ENCODE measurements around the gene MEI1. TPM values are rescaled to one million over a fixed set of nuclear protein-coding genes. Genes with fewer than 3 reads are reported as not detected.
A peak's percentile ranks its signal among the peaks of the same experiment; 100 is the strongest.
"Not testable (repeated sequence)": the region's sequence is repeated elsewhere in the genome, so short reads cannot be mapped to it uniquely, and the experiment has no call there.

Gene MEI1
- total and polyA plus RNA-seq, 3 donors from 2014 or later, result 43.5 to 103 (median 47.6) TPM

GRCh38 chr22:41834005-41834944 lies 135.0 kb downstream of the MEI1 start:
- Histone ChIP-seq H3K4me3 (peak overlapping the region; percentile 87 to 96), H3K27ac (peak overlapping the region; percentile 98), H3K36me3 (ENCODE audit: low read depth, missing control alignments) (no peaks in the 10 kb centered on the region), H3K9me3 (no peaks in the 10 kb centered on the region), H3K27me3 (no peaks in the 10 kb centered on the region), H3K4me1 (peaks cover 10% of the 10 kb centered on the region)
- DNase-seq, result no peak
- intact Hi-C loops (cut with DNase I; ENCODE audit: low total_unique reads), result no loop called here
- WGBS, 2 donors, result 5 to 6% methylated on average over 14 of the region's 14 CpGs
- TF ChIP-seq POLR2A (IDR thresholded peaks at IDR 0.05), result no peak
- TF ChIP-seq, protein P1, sequence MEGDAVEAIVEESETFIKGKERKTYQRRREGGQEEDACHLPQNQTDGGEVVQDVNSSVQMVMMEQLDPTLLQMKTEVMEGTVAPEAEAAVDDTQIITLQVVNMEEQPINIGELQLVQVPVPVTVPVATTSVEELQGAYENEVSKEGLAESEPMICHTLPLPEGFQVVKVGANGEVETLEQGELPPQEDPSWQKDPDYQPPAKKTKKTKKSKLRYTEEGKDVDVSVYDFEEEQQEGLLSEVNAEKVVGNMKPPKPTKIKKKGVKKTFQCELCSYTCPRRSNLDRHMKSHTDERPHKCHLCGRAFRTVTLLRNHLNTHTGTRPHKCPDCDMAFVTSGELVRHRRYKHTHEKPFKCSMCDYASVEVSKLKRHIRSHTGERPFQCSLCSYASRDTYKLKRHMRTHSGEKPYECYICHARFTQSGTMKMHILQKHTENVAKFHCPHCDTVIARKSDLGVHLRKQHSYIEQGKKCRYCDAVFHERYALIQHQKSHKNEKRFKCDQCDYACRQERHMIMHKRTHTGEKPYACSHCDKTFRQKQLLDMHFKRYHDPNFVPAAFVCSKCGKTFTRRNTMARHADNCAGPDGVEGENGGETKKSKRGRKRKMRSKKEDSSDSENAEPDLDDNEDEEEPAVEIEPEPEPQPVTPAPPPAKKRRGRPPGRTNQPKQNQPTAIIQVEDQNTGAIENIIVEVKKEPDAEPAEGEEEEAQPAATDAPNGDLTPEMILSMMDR (IDR thresholded peaks at IDR 0.05), result no peak

GRCh38 chr22:41835462-41835861 lies 136.2 kb downstream of the MEI1 start:
- 67 to 76% methylated on average over 1 to 8 of the region's 8 CpGs for WGBS, 2 donors

DNA sequence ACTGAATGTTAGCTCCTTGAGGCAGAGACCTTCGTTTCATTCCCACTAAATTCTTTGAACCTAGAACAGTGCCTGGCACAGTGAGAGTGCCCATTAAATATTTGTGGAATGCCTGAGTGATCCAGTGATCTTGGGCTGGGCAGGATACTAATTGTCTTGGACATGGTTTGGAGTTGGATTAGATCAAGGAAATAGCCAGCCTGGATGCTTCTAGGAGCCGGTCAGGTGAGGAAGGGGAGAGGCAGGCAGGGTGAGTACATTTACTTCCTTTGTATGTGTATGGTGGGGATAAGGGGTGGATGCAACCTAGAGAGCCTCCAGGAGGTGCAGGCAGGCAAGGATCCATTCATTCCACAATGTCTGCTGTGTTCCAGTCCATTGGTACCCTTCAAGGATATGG lies 137.2 kb downstream of the MEI1 start:
- Histone ChIP-seq H3K27me3 (no peaks in the 10 kb centered on the region), H3K4me3 (no peak overlapping the region), H3K9me3 (no peaks in the 10 kb centered on the region), H3K36me3 (ENCODE audit: low read depth, missing control alignments) (no peaks in the 10 kb centered on the region), H3K4me1 (peaks cover 18% of the 10 kb centered on the region), H3K27ac (no peak overlapping the region)
- no peak for DNase-seq
- TF ChIP-seq, protein P1 (IDR thresholded peaks at IDR 0.05), result no peak
- no peak for TF ChIP-seq POLR2A (IDR thresholded peaks at IDR 0.05)
- 61 to 73% methylated on average over 2 of the region's 2 CpGs for WGBS, 2 donors
- intact Hi-C loops (cut with DNase I; ENCODE audit: low total_unique reads), result no loop called here

More at GRCh38 chr22:41835462-41835861, 136.2 kb downstream of the MEI1 start:
- H3K27ac ChIP-seq; H3K4me1 ChIP-seq; intact Hi-C loops (cut with DNase I; ENCODE audit: low total_unique reads); H3K36me3 ChIP-seq (ENCODE audit: low read depth, missing control alignments); DNase-seq; H3K9me3 ChIP-seq; H3K27me3 ChIP-seq; H3K4me3 ChIP-seq: not testable (repeated sequence)

DNA sequence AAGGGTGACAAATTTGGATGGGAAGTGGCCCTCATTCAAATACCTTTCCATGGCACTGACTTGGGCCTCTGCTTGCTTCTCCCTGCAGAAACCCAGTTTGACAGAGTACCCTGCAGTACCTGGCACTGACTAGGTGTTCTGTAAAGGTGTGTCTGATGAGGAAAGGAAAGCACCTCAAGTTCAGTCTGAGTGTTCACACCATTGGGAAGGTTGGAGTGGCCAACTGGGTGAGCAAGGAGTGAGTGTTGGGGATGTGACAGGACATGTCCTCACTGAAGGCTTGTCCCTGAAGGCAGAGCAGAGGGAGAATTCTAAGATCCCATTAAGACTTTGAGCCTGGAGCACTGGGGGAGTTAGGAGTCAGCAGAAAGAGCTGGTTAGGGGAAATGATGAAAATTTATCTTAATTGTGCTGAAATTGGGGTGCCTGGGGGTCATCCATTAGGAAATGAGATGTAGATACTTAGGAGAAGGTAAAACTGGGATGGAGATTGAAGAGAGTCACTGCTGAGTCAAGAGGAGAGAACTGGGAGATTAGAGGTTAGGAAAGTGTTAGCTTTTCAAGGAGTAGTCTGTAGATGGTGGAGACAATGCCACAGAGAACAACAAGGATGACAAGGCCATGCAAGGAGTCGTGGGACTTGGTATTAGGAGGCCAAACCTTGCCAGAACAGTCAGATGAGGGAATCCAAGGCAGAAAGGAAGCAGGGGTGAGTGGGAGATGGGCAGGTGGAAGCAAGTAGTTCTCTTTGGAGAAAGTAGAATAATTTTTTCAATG lies 139.7 kb downstream of the MEI1 start:
- H3K27me3 ChIP-seq, result no peaks in the 10 kb centered on the region
- no peaks in the 10 kb centered on the region for H3K9me3 ChIP-seq
- 50 to 70% methylated on average over 1 of the region's 1 CpG for WGBS, 2 donors
- H3K4me1 ChIP-seq, result peaks cover 29% of the 10 kb centered on the region
- intact Hi-C loops (cut with DNase I; ENCODE audit: low total_unique reads), result no loop called here
- no peak for DNase-seq
- TF ChIP-seq POLR2A (IDR thresholded peaks at IDR 0.05), result no peak
- TF ChIP-seq, protein P1 (IDR thresholded peaks at IDR 0.05), result no peak
- no peaks in the 10 kb centered on the region for H3K36me3 ChIP-seq (ENCODE audit: low read depth, missing control alignments)
- H3K27ac ChIP-seq, result peak overlapping the region; percentile 7 to 31
- H3K4me3 ChIP-seq, result no peak overlapping the region

GRCh38 chr22:41840216-41840615 lies 140.9 kb downstream of the MEI1 start:
- WGBS, 2 donors, result 83 to 87% methylated on average over 5 of the region's 5 CpGs
- Histone ChIP-seq H3K27ac (peak overlapping the region; percentile 3 to 25), H3K36me3 (ENCODE audit: low read depth, missing control alignments) (no peaks in the 10 kb centered on the region), H3K9me3 (no peaks in the 10 kb centered on the region), H3K27me3 (no peaks in the 10 kb centered on the region), H3K4me3 (no peak overlapping the region), H3K4me1 (peaks cover 20% of the 10 kb centered on the region)
- intact Hi-C loops (cut with DNase I; ENCODE audit: low total_unique reads), result no loop called here
- no peak for TF ChIP-seq POLR2A (IDR thresholded peaks at IDR 0.05)
- TF ChIP-seq, protein P1 (IDR thresholded peaks at IDR 0.05), result no peak
- no peak for DNase-seq

All from testis (tissue), 3 donors.